ENCODE data around the gene FOXO3. TPM values are rescaled to one million over a fixed set of nuclear protein-coding genes. Genes with fewer than 3 reads are reported as not detected.

The FOXO3 gene
- total and polyA plus RNA-seq, 2 of the 8 experiments (the other 6 are each of a cell fraction or from before 2014, with no cell fraction given): 13.1 to 19.3 TPM

DNA sequence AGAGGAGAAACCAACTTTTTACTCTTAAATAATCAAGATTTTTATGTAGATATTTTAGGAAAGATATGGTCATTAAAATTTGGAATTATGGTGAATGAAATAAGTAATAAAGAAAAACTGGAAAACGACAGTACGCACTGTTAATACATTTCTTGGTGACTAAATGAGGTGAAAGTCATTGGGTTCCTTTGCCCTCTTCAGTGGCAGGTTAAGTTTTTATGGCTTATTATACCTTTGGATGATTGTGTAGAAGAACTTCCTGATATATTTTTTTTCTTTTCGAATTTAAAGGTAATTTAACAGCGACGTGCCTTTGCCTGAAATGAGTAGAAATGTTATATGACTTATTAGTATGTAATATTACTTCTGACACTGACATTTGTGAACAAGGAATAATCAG is 43.4 kb downstream of the FOXO3 start:
- Histone ChIP-seq H3K4me1 (replicated peaks in 1 of 4; ENCODE audit: control insufficient read depth in 3 of 4, insufficient read depth in 4 of 4, low read length in 3 of 4) (peaks cover 0 to 10% (median 0%) of the 10 kb centered on the region in 4 experiments; a peak in 2 of 7 replicates), H2BK12ac (ENCODE audit: low read depth, low read length) (no peak overlapping the region), H3K9ac (replicated peaks in 1 of 4; ENCODE audit: extremely low read depth in 1 of 4, low read depth in 3 of 4, low read length in 3 of 4) (no peak overlapping the region), H3K79me2 (ENCODE audit: control insufficient read depth in 1 of 2, insufficient read depth in 2 of 2, low read length in 2 of 2) (peaks cover 0 to 52% of the 10 kb centered on the region in 2 experiments; a peak in 2 of 4 replicates), H3K27me3 (replicated peaks in 1 of 4; ENCODE audit: control insufficient read depth in 3 of 4, extremely low read depth in 1 of 4, insufficient read depth in 3 of 4, low read length in 3 of 4) (no peaks in the 10 kb centered on the region), H3K18ac (ENCODE audit: extremely low read depth, low read length) (no peak overlapping the region), H3K56ac (replicated peaks; ENCODE audit: insufficient read length, low read depth, low read length) (no peak overlapping the region), H2AK5ac (ENCODE audit: low read depth, low read length) (no peak overlapping the region), H3K14ac (ENCODE audit: insufficient read length) (no peak overlapping the region), H4K91ac (replicated peaks; ENCODE audit: insufficient read length, low read length) (no peak overlapping the region), H4K5ac (ENCODE audit: insufficient read length, low read depth, low read length) (no peak overlapping the region), H2BK120ac (replicated peaks; ENCODE audit: low read depth, low read length) (no peak overlapping the region), H3K4me3 (ENCODE audit: extremely low read depth in 1 of 4, insufficient read depth in 2 of 4, low read depth in 3 of 4, low read length in 4 of 4) (no peak overlapping the region), H4K8ac (ENCODE audit: extremely low read depth, insufficient read depth, low read length) (no peak overlapping the region), H2BK20ac (ENCODE audit: low read length) (no peak overlapping the region), H3K4me2 (ENCODE audit: insufficient read depth in 1 of 2, low read depth in 2 of 2, low read length in 2 of 2) (no peak overlapping the region), H2AFZ (ENCODE audit: low read length) (no peak overlapping the region), H2BK5ac (ENCODE audit: low read depth, low read length) (no peak overlapping the region), H2BK15ac (ENCODE audit: low read length) (no peak overlapping the region), H3K36me3 (ENCODE audit: control insufficient read depth in 2 of 4, insufficient read depth in 4 of 4, low read length in 3 of 4) (no peaks in the 10 kb centered on the region), H3K23me2 (ENCODE audit: low read depth, low read length) (no peaks in the 10 kb centered on the region), H3K27ac (ENCODE audit: low read depth, low read length) (no peak overlapping the region), H3K4ac (replicated peaks; ENCODE audit: insufficient read length, low read depth, low read length) (no peak overlapping the region), H4K20me1 (replicated peaks in 1 of 2; ENCODE audit: control insufficient read depth in 1 of 2, insufficient read depth in 2 of 2, low read length in 2 of 2) (no peaks in the 10 kb centered on the region), H3K23ac (ENCODE audit: insufficient read length) (no peak overlapping the region), H3K79me1 (ENCODE audit: low read depth, low read length) (peaks cover 2% of the 10 kb centered on the region; the same call in 1 of the 2 replicates), H3K9me3 (ENCODE audit: insufficient read depth in 2 of 2, low read depth in 1 of 2, low read length in 1 of 2) (no peaks in the 10 kb centered on the region)
- FAIRE-seq (no peak), DNase-seq (ENCODE audit: low read depth in 1 of 2, low spot score in 2 of 2) (no peak)
- 90 to 100% methylated on average over 1 to 5 of the region's 5 CpGs for WGBS, 2 experiments (ENCODE audit: extremely low coverage in 1 of 2, insufficient coverage in 1 of 2, insufficient read length in 1 of 2, insufficient replicate concordance in 2 of 2, low coverage in 1 of 2, low lambda C conversion rate in 2 of 2, missing lambda C conversion rate in 1 of 2)
- ChIA-PET CTCF (ENCODE audit: partially characterized antibody) (no interaction called here), POLR2A (ENCODE audit: partially characterized antibody) (interaction anchor here (1.0 kb wide), 1 partner anchor 13 kb away, joined by 3 read pairs; no protein-coding TSS in a partner anchor)
